HG03045 (cell line): Measurements from ENCODE around the gene GOLGA8H.
"Not testable (repeated sequence)": the region's sequence is repeated elsewhere in the genome, so short reads cannot be mapped to it uniquely, and the experiment has no call there.

Experiments
- ATAC-seq: cut with Tn5 transposase; IDR thresholded peaks from one replicate; pipeline ENCODE4 v1.9.1; 2021; ENCODE audit warnings: mild to moderate bottlenecking, moderate library complexity; ENCODE audit not compliant: unreplicated experiment

GOLGA8H gene

GRCh38 chr15:30603796-30604195, at the start of gene GOLGA8H:
TSS of gene GOLGA8H (plus strand) at chr15:30604028. CDS start at chr15:30604126, 98 bp downstream.
- not testable (repeated sequence) for ATAC-seq

GRCh38 chr15:30566949-30567348, 36.9 kb upstream of the GOLGA8H start:
- ATAC-seq = not testable (repeated sequence)

GRCh38 chr15:30573012-30573491, 30.8 kb upstream of the GOLGA8H start:
- ATAC-seq = not testable (repeated sequence)

- not testable (repeated sequence) for ATAC-seq
These were observed 24.3 kb upstream of the GOLGA8H start for GRCh38 chr15:30579394-30579970.

GRCh38 chr15:30580716-30581115, 23.1 kb upstream of the GOLGA8H start:
- not testable (repeated sequence) for ATAC-seq

- ATAC-seq = not testable (repeated sequence)
These were observed 4.9 kb upstream of the GOLGA8H start for GRCh38 chr15:30598953-30599352.

- ATAC-seq = not testable (repeated sequence)
These were observed 8.4 kb downstream of the GOLGA8H start for GRCh38 chr15:30612271-30612670.

- ATAC-seq = not testable (repeated sequence)
These were observed 17.5 kb downstream of the GOLGA8H start for GRCh38 chr15:30621342-30621741.

- peak; percentile 93 for ATAC-seq
These were observed 21.8 kb downstream of the GOLGA8H start, which contains the start of gene ARHGAP11B for GRCh38 chr15:30625436-30626193. TSS of gene ARHGAP11B (plus strand) at chr15:30626128.

- peak; percentile 14 for ATAC-seq
These were observed 22.4 kb downstream of the GOLGA8H start for GRCh38 chr15:30626194-30626565.

GRCh38 chr15:30626632-30627031, 22.8 kb downstream of the GOLGA8H start:
- not testable (repeated sequence) for ATAC-seq

GRCh38 chr15:30650012-30650929, 46.4 kb downstream of the GOLGA8H start:
- peak; percentile 74 for ATAC-seq

GRCh38 chr15:30661154-30661553, 57.3 kb downstream of the GOLGA8H start:
- not testable (repeated sequence) for ATAC-seq
